SK-N-SH (cell line): ENCODE data around the gene HDDC2. TPM values are rescaled to one million over a fixed set of nuclear protein-coding genes. Genes with fewer than 3 reads are reported as not detected.

Experiments
- CTCF ChIA-PET: fragments of 300-600, 350-600 bp; formaldehyde crosslinking; extraction: SDS; loops from one replicate; lab custom pipeline; 2021; lab: Yijun Ruan, JAX
- POLR2A ChIA-PET: fragments of 350-600 bp; sonication (Branson Sonifier 250); formaldehyde crosslinking; extraction: SDS; loops from one replicate; lab custom pipeline; 2020; ENCODE audit warnings: antibody characterized with exemption, inconsistent platforms; lab: Yijun Ruan, JAX
- DNase-seq: peaks from one replicate; pipeline ENCODE4 v3.0.0; 2012
- H2AFZ ChIP-seq: fragments of 200-600 bp; sonication (generic); 2 replicates; pipeline ENCODE4 v1.8.1; 2016; ENCODE audit warnings: antibody characterized with exemption, mild to moderate bottlenecking, low read depth
- H3F3A ChIP-seq: fragments of 200-600 bp; sonication (generic); replicated peaks from 2 replicates; pipeline ENCODE3; 2016; ENCODE audit warnings: antibody characterized with exemption, mild to moderate bottlenecking; ENCODE audit not compliant: insufficient read depth
- H3K27ac ChIP-seq, 2 experiments: fragments of 200-500 bp in 1 of 2; fragments of 200-600 bp in 1 of 2; sonication (Bioruptor generic) in 1 of 2; sonication (generic), shearing (Covaris generic) in 1 of 2; 2 replicates each; pipeline versions ENCODE4 v1.5.1 to v1.6.1; 2014 to 2016; ENCODE audit warnings: low read depth in 2 of 2, inconsistent platforms in 1 of 2, low read length in 1 of 2, mild to moderate bottlenecking in 1 of 2, mixed read lengths in 1 of 2
- H3K27me3 ChIP-seq: fragments of 200-600 bp; sonication (generic), shearing (Covaris generic); 2 replicates; pipeline ENCODE4 v1.6.1; 2016; ENCODE audit warnings: mixed run types; ENCODE audit not compliant: insufficient read depth
- H3K36me3 ChIP-seq, 2 experiments: fragments of 200-500 bp in 1 of 2; fragments of 200-600 bp in 1 of 2; sonication (Bioruptor generic) in 1 of 2; sonication (generic) in 1 of 2; replicated peaks in 1 of 2; 2 replicates each; pipeline versions ENCODE3 to v1.5.1; 2014 to 2016; ENCODE audit warnings: low read length in 1 of 2, mild to moderate bottlenecking in 1 of 2; ENCODE audit not compliant: insufficient read depth in 2 of 2, control insufficient read depth in 1 of 2
- H3K4me1 ChIP-seq, 2 experiments: fragments of 200-500 bp in 1 of 2; fragments of 200-600 bp in 1 of 2; sonication (Bioruptor generic) in 1 of 2; sonication (generic), shearing (Covaris generic) in 1 of 2; 2 replicates each; pipeline versions ENCODE4 v1.5.1 to v1.6.1; 2014 to 2016; ENCODE audit warnings: low read depth in 1 of 2, low read length in 1 of 2, mixed run types in 1 of 2; ENCODE audit not compliant: insufficient read depth in 2 of 2, control insufficient read depth in 1 of 2
- H3K4me2 ChIP-seq: fragments of 200-600 bp; sonication (generic), shearing (Covaris generic); 2 replicates; pipeline ENCODE4 v1.6.1; 2017; ENCODE audit warnings: mixed run types
- H3K4me3 ChIP-seq, 2 experiments: fragments of 200-500 bp in 1 of 2; fragments of 200-600 bp in 1 of 2; sonication (Bioruptor generic) in 1 of 2; sonication (generic), shearing (Covaris generic) in 1 of 2; 2 replicates each; pipeline versions ENCODE4 v1.5.1 to v1.8.1; 2014 to 2016; ENCODE audit warnings: low read depth in 2 of 2, inconsistent platforms in 1 of 2, low read length in 1 of 2, mild to moderate bottlenecking in 1 of 2, mixed read lengths in 1 of 2, moderate library complexity in 1 of 2
- H3K79me2 ChIP-seq: fragments of 200-600 bp; sonication (generic); 2 replicates; pipeline ENCODE4 v1.8.1; 2017; ENCODE audit warnings: mild to moderate bottlenecking; ENCODE audit not compliant: insufficient read depth
- H3K9ac ChIP-seq: fragments of 200-600 bp; sonication (generic); 2 replicates; pipeline ENCODE4 v1.6.1; 2017; ENCODE audit warnings: mixed run types
- H3K9me2 ChIP-seq: fragments of 200-600 bp; sonication (generic); 2 replicates; pipeline ENCODE4 v1.6.1; 2017; ENCODE audit warnings: mixed run types
- H3K9me3 ChIP-seq: fragments of 200-600 bp; sonication (generic); 2 replicates; pipeline ENCODE4 v1.6.1; 2017; ENCODE audit warnings: mixed run types, mild to moderate bottlenecking, moderate library complexity
- H4K20me1 ChIP-seq: fragments of 200-600 bp; sonication (generic); 2 replicates; pipeline ENCODE4 v1.6.1; 2017; ENCODE audit warnings: mild to moderate bottlenecking, mixed run types; ENCODE audit not compliant: insufficient read depth
- EP300 ChIP-seq, 2 experiments: IDR thresholded peaks; 2 replicates each; pipeline versions ENCODE4 v1.4.0 to v1.6.1; 2012; ENCODE audit warnings: borderline replicate concordance in 1 of 2, low read depth in 1 of 2, low read length in 1 of 2
- EZH2phosphoT487 ChIP-seq: fragments of 200-600 bp; sonication (generic); IDR thresholded peaks from 2 replicates; pipeline ENCODE4 v1.6.1; 2017; ENCODE audit warnings: low read depth, mixed run types, mild to moderate bottlenecking, antibody characterized with exemption, moderate library complexity, borderline replicate concordance
- FOSL2 ChIP-seq: IDR thresholded peaks from 2 replicates; pipeline ENCODE4 v1.4.0; 2012; ENCODE audit warnings: low read depth, mild to moderate bottlenecking, moderate library complexity, borderline replicate concordance
- FOXJ3 ChIP-seq: sonication (generic); formaldehyde crosslinking; IDR thresholded peaks from 2 replicates; pipeline ENCODE4 v1.5.1; 2020; ENCODE audit warnings: mild to moderate bottlenecking, missing genetic modification reagents
- FOXM1 ChIP-seq: IDR thresholded peaks from 2 replicates; pipeline ENCODE4 v1.4.0; 2012; ENCODE audit warnings: low read depth, mild to moderate bottlenecking
- GABPA ChIP-seq: IDR thresholded peaks from 2 replicates; pipeline ENCODE4 v1.4.0; 2012; ENCODE audit warnings: low read depth, mild to moderate bottlenecking
- GATA2 ChIP-seq: sonication (generic); formaldehyde crosslinking; IDR thresholded peaks from 2 replicates; pipeline ENCODE4 v1.5.0; 2020; ENCODE audit warnings: mild to moderate bottlenecking, missing genetic modification reagents
- MEF2A ChIP-seq: IDR thresholded peaks from 2 replicates; pipeline ENCODE4 v1.4.0; 2012; ENCODE audit warnings: low read depth, borderline replicate concordance
- NRF1 ChIP-seq: IDR thresholded peaks from 2 replicates; pipeline ENCODE4 v1.6.1; 2012; ENCODE audit warnings: low read depth, mild to moderate bottlenecking, low read length
- POLR2AphosphoS5 ChIP-seq: IDR thresholded peaks from 2 replicates; pipeline ENCODE4 v1.6.1; 2012; ENCODE audit warnings: low read depth, low read length
- RAD21 ChIP-seq: IDR thresholded peaks from 2 replicates; pipeline ENCODE4 v1.6.1; 2012; ENCODE audit warnings: mild to moderate bottlenecking, low read length
- RCOR1 ChIP-seq: fragments of 150-350 bp; IDR thresholded peaks from 2 replicates; pipeline ENCODE4 v1.6.1; 2017; ENCODE audit warnings: antibody characterized with exemption, low read length
- RXRA ChIP-seq: IDR thresholded peaks from 2 replicates; pipeline ENCODE4 v1.4.0; 2012; ENCODE audit warnings: low read depth, mild to moderate bottlenecking, borderline replicate concordance
- SIN3A ChIP-seq: IDR thresholded peaks from 2 replicates; pipeline ENCODE4 v1.6.1; 2012; ENCODE audit warnings: low read depth, mild to moderate bottlenecking, low read length, moderate library complexity, borderline replicate concordance
- YY1 ChIP-seq: IDR thresholded peaks from 2 replicates; pipeline ENCODE4 v1.4.0; 2012; ENCODE audit warnings: low read depth, mild to moderate bottlenecking
- WGBS: methylation state at CpG from one replicate; pipeline ENCODE4 v1.1.6; 2017; ENCODE audit warnings: low lambda C conversion rate; 5-methylcytosine and 5-hydroxymethylcytosine counted together
- polyA plus RNA-seq, 3 experiments: library from polyadenylated mRNA; depleted of rRNA; stranded (reverse); fragments of >200 nt; gene quantifications; 2 replicates each; pipeline ENCODE4 v1.2.3, GENCODE V29; 2012
- TF ChIP-seq, protein P1 (sequence below): IDR thresholded peaks from 2 replicates; pipeline ENCODE4 v1.4.0; 2012; ENCODE audit warnings: low read depth
- TF ChIP-seq, protein P2 (sequence below): IDR thresholded peaks from 2 replicates; pipeline ENCODE4 v1.4.0; 2012; ENCODE audit warnings: low read depth, borderline replicate concordance
- TF ChIP-seq, protein P3 (sequence below): IDR thresholded peaks from 2 replicates; pipeline ENCODE4 v1.4.0; 2012; ENCODE audit warnings: low read depth, borderline replicate concordance
- TF ChIP-seq, protein P4 (sequence below): IDR thresholded peaks from 2 replicates; pipeline ENCODE4 v1.6.1; 2012; ENCODE audit warnings: mild to moderate bottlenecking, low read depth, low read length, moderate library complexity

HDDC2 gene
- polyA plus RNA-seq, 1 of the 3 experiments (the other 2 are of a cell fraction) = 85.5 TPM

DNA sequence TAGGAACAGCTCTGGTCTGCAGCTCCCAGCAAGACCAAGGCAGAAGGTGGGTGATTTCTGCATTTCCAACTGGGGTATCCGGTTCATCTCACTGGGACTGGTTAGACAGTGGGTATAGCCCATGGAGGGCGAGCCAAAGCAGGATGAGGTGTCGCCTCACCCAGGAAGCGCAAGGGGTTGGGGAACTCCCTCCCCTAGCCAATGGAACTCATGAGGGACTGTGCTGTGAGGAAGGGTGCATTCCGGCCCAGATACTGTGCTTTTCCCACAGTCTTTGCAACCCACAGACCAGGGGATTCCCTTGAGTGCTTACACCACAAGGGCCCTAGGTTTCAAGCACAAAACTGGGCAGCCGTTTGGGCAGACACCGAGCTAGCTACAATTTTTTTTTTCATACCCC is 21.8 kb downstream of the HDDC2 start:
- CTCF ChIA-PET = interaction anchor here (1.4 kb wide), 1 partner anchor 13 kb away, joined by 4 read pairs; no protein-coding TSS in a partner anchor
- no peaks in the 10 kb centered on the region for H3K9me3 ChIP-seq
- no peak overlapping the region for H3K27ac ChIP-seq
- peaks cover 17 to 24% of the 10 kb centered on the region in 2 experiments for H3K36me3 ChIP-seq
- TF ChIP-seq EZH2phosphoT487 = no peak
- TF ChIP-seq, protein P1, sequence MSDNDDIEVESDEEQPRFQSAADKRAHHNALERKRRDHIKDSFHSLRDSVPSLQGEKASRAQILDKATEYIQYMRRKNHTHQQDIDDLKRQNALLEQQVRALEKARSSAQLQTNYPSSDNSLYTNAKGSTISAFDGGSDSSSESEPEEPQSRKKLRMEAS = no peak
- no peak for TF ChIP-seq MEF2A
- no peak for TF ChIP-seq RCOR1
- no peak for TF ChIP-seq RAD21
- no peak for TF ChIP-seq NRF1
- TF ChIP-seq FOSL2 = no peak
- no peak for TF ChIP-seq RXRA
- TF ChIP-seq, protein P2, sequence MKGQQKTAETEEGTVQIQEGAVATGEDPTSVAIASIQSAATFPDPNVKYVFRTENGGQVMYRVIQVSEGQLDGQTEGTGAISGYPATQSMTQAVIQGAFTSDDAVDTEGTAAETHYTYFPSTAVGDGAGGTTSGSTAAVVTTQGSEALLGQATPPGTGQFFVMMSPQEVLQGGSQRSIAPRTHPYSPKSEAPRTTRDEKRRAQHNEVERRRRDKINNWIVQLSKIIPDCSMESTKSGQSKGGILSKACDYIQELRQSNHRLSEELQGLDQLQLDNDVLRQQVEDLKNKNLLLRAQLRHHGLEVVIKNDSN = no peak
- no peak for TF ChIP-seq SIN3A
- TF ChIP-seq YY1 = no peak
- TF ChIP-seq POLR2AphosphoS5 = no peak
- TF ChIP-seq, protein P3, sequence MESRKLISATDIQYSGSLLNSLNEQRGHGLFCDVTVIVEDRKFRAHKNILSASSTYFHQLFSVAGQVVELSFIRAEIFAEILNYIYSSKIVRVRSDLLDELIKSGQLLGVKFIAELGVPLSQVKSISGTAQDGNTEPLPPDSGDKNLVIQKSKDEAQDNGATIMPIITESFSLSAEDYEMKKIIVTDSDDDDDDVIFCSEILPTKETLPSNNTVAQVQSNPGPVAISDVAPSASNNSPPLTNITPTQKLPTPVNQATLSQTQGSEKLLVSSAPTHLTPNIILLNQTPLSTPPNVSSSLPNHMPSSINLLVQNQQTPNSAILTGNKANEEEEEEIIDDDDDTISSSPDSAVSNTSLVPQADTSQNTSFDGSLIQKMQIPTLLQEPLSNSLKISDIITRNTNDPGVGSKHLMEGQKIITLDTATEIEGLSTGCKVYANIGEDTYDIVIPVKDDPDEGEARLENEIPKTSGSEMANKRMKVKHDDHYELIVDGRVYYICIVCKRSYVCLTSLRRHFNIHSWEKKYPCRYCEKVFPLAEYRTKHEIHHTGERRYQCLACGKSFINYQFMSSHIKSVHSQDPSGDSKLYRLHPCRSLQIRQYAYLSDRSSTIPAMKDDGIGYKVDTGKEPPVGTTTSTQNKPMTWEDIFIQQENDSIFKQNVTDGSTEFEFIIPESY = no peak
- H3K4me1 ChIP-seq = no peaks in the 10 kb centered on the region; a peak in 1 of 4 replicates
- H4K20me1 ChIP-seq = no peaks in the 10 kb centered on the region
- no peak overlapping the region for H3K4me2 ChIP-seq
- no peak for DNase-seq
- no peak overlapping the region for H3K4me3 ChIP-seq
- H3K27me3 ChIP-seq = no peaks in the 10 kb centered on the region
- no peak overlapping the region for H3K9ac ChIP-seq
- no peak overlapping the region for H2AFZ ChIP-seq
- H3K79me2 ChIP-seq = no peaks in the 10 kb centered on the region
- H3F3A ChIP-seq = no peaks in the 10 kb centered on the region
- WGBS = 93% methylated on average over 6 of the region's 7 CpGs
- POLR2A ChIA-PET = no interaction called here
- no peaks in the 10 kb centered on the region for H3K9me2 ChIP-seq

DNA sequence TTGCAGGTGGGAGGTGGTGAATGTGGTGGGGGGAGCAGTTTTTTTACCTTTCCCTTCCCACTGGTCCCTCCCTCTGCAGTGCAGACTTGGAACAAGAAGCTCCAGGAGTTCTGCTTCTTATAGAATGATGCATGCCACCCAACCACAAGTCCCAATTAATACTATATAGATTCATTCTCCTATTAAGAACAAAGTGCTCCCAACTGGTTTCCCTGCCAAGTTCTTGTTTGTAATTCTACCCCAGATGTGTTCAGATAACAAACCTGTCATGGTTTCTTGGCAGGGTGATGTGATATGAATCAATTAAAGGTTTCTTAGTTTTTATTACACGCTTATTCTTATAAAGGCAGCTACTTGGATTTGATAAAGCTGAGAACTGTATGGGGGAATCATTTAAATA is 23.9 kb downstream of the HDDC2 start:
- no peak overlapping the region for H3K27ac ChIP-seq
- no peaks in the 10 kb centered on the region; a peak in 1 of 4 replicates for H3K4me1 ChIP-seq
- H3K27me3 ChIP-seq = no peaks in the 10 kb centered on the region
- H3K4me2 ChIP-seq = no peak overlapping the region
- H3K9ac ChIP-seq = no peak overlapping the region
- no peaks in the 10 kb centered on the region for H3K79me2 ChIP-seq
- H4K20me1 ChIP-seq = no peaks in the 10 kb centered on the region
- H2AFZ ChIP-seq = no peak overlapping the region
- H3K4me3 ChIP-seq = no peak overlapping the region
- H3K9me2 ChIP-seq = no peaks in the 10 kb centered on the region
- CTCF ChIA-PET = interaction anchor here (2.3 kb wide), 1 partner anchor 33 kb away, joined by 5 read pairs; no protein-coding TSS in a partner anchor
- 90% methylated on average over 1 of the region's 1 CpG for WGBS
- H3F3A ChIP-seq = no peaks in the 10 kb centered on the region
- no peak for DNase-seq
- H3K9me3 ChIP-seq = no peaks in the 10 kb centered on the region
- peaks cover 12 to 24% of the 10 kb centered on the region in 2 experiments for H3K36me3 ChIP-seq
- POLR2A ChIA-PET = no interaction called here
- TF ChIP-seq, protein P3 = no peak
- TF ChIP-seq EP300 (IDR thresholded peaks at IDR 0.05; ENCODE audit: borderline replicate concordance in 1 of 2, low read depth in 1 of 2, low read length in 1 of 2) (no peak), FOXM1 (no peak), FOSL2 (no peak), SIN3A (no peak), POLR2AphosphoS5 (no peak), GABPA (no peak), GATA2 (CRISPR knock-in tag) (no peak), FOXJ3 (CRISPR knock-in tag) (no peak), RCOR1 (no peak)
- TF ChIP-seq, protein P4, sequence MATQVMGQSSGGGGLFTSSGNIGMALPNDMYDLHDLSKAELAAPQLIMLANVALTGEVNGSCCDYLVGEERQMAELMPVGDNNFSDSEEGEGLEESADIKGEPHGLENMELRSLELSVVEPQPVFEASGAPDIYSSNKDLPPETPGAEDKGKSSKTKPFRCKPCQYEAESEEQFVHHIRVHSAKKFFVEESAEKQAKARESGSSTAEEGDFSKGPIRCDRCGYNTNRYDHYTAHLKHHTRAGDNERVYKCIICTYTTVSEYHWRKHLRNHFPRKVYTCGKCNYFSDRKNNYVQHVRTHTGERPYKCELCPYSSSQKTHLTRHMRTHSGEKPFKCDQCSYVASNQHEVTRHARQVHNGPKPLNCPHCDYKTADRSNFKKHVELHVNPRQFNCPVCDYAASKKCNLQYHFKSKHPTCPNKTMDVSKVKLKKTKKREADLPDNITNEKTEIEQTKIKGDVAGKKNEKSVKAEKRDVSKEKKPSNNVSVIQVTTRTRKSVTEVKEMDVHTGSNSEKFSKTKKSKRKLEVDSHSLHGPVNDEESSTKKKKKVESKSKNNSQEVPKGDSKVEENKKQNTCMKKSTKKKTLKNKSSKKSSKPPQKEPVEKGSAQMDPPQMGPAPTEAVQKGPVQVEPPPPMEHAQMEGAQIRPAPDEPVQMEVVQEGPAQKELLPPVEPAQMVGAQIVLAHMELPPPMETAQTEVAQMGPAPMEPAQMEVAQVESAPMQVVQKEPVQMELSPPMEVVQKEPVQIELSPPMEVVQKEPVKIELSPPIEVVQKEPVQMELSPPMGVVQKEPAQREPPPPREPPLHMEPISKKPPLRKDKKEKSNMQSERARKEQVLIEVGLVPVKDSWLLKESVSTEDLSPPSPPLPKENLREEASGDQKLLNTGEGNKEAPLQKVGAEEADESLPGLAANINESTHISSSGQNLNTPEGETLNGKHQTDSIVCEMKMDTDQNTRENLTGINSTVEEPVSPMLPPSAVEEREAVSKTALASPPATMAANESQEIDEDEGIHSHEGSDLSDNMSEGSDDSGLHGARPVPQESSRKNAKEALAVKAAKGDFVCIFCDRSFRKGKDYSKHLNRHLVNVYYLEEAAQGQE = no peak
